Measurements from ENCODE around the gene ARHGAP22.

- TF ChIP-seq CTCF (IDR thresholded peaks at IDR 0.05 in 2 of 3, conservative IDR thresholded peaks at IDR 0.05 in 1 of 3; ENCODE audit: borderline replicate concordance in 1 of 3, insufficient read depth in 1 of 3, low read depth in 2 of 3, low read length in 2 of 3), result no peak
- no peak for TF ChIP-seq RAD21 (IDR thresholded peaks at IDR 0.05; ENCODE audit: low read depth)
- no peak for TF ChIP-seq POLR2AphosphoS5 (IDR thresholded peaks at IDR 0.05; ENCODE audit: low read depth, low read length)
- TF ChIP-seq CBX3 (IDR thresholded peaks at IDR 0.05; ENCODE audit: low read depth), result no peak
- no peak for TF ChIP-seq SRF (IDR thresholded peaks at IDR 0.05; ENCODE audit: low read depth)
- TF ChIP-seq JUND (IDR thresholded peaks at IDR 0.05), result no peak
- no peak for TF ChIP-seq EZH2 (IDR thresholded peaks at IDR 0.05)
- TF ChIP-seq SIN3A (IDR thresholded peaks at IDR 0.05; ENCODE audit: low read depth), result no peak
- TF ChIP-seq ATF3 (IDR thresholded peaks at IDR 0.05), result no peak
- TF ChIP-seq TCF7L2 (IDR thresholded peaks at IDR 0.05; ENCODE audit: borderline replicate concordance, extremely low read depth, insufficient read depth, insufficient read length), result no peak
- no peak for TF ChIP-seq ELF1 (IDR thresholded peaks at IDR 0.05; ENCODE audit: borderline replicate concordance, low read depth)
Observed at GRCh38 chr10:48527756-48528155, 77.1 kb downstream of the ARHGAP22 start.

All from HCT116 (cell line).